DND-41 (cell line): ENCODE results near the gene SH2D7.

Experiments used
- ATAC-seq: fragments of 200-7000 bp; cut with Tn5 transposase; 3 replicates; pipeline ENCODE4 v1.9.1; 2021; ENCODE audit warnings: low read depth; ENCODE audit not compliant: insufficient read depth
- DNase-seq: peaks from one replicate; pipeline ENCODE4 v3.0.0-alpha.2; 2020
- H2AFZ ChIP-seq: 2 replicates; pipeline ENCODE4 v1.6.0; 2012; ENCODE audit warnings: low read depth, low read length
- H3K27ac ChIP-seq: 2 replicates; pipeline ENCODE4 v1.5.1; 2012; ENCODE audit warnings: low read length, inconsistent platforms
- H3K27me3 ChIP-seq: fragments of 200-600 bp; sonication (generic); 2 replicates; pipeline ENCODE4 v1.6.0; 2012; ENCODE audit warnings: low read length, mild to moderate bottlenecking, inconsistent platforms; ENCODE audit not compliant: insufficient read depth, poor library complexity
- H3K36me3 ChIP-seq: 2 replicates; pipeline ENCODE4 v1.5.1; 2012; ENCODE audit warnings: low read length, inconsistent platforms; ENCODE audit not compliant: insufficient read depth
- H3K4me1 ChIP-seq: 2 replicates; pipeline ENCODE4 v1.5.1; 2012; ENCODE audit warnings: mild to moderate bottlenecking, low read length; ENCODE audit not compliant: insufficient read depth
- H3K4me2 ChIP-seq: 2 replicates; pipeline ENCODE4 v1.6.0; 2012; ENCODE audit warnings: mild to moderate bottlenecking, moderate library complexity, low read length, inconsistent platforms; ENCODE audit not compliant: insufficient read depth
- H3K4me3 ChIP-seq, 2 experiments: fragments of 200-600 bp in 1 of 2; shearing (Covaris generic) in 1 of 2; 2 replicates each; pipeline ENCODE4 v1.5.1; 2012 to 2016; ENCODE audit warnings: inconsistent platforms in 2 of 2, low read length in 2 of 2, mild to moderate bottlenecking in 2 of 2, low read depth in 1 of 2, moderate library complexity in 1 of 2
- H3K79me2 ChIP-seq: 2 replicates; pipeline ENCODE4 v1.6.0; 2012; ENCODE audit warnings: low read length, inconsistent platforms; ENCODE audit not compliant: insufficient read depth
- H3K9ac ChIP-seq: 2 replicates; pipeline ENCODE4 v1.6.0; 2012; ENCODE audit warnings: low read depth, mild to moderate bottlenecking, inconsistent platforms, low read length, moderate library complexity
- H3K9me3 ChIP-seq: 2 replicates; pipeline ENCODE4 v1.5.1; 2012; ENCODE audit warnings: low read length, moderate library complexity, mild to moderate bottlenecking, inconsistent platforms; ENCODE audit not compliant: insufficient read depth, severe bottlenecking
- H4K20me1 ChIP-seq: 2 replicates; pipeline ENCODE4 v1.6.0; 2012; ENCODE audit warnings: low read length; ENCODE audit not compliant: insufficient read depth
- EZH2 ChIP-seq: IDR thresholded peaks from 3 replicates; pipeline ENCODE4 v1.6.1; 2012; ENCODE audit warnings: borderline replicate concordance, low read depth, mild to moderate bottlenecking, moderate library complexity, low read length, inconsistent platforms; ENCODE audit not compliant: severe bottlenecking
- TF ChIP-seq, protein P1 (sequence below): IDR thresholded peaks from 2 replicates; pipeline ENCODE4 v1.5.1; 2012; ENCODE audit warnings: borderline replicate concordance, low read length, moderate library complexity, mild to moderate bottlenecking; ENCODE audit not compliant: poor library complexity, severe bottlenecking; ENCODE audit errors: extremely low read depth

SH2D7 gene

DNA sequence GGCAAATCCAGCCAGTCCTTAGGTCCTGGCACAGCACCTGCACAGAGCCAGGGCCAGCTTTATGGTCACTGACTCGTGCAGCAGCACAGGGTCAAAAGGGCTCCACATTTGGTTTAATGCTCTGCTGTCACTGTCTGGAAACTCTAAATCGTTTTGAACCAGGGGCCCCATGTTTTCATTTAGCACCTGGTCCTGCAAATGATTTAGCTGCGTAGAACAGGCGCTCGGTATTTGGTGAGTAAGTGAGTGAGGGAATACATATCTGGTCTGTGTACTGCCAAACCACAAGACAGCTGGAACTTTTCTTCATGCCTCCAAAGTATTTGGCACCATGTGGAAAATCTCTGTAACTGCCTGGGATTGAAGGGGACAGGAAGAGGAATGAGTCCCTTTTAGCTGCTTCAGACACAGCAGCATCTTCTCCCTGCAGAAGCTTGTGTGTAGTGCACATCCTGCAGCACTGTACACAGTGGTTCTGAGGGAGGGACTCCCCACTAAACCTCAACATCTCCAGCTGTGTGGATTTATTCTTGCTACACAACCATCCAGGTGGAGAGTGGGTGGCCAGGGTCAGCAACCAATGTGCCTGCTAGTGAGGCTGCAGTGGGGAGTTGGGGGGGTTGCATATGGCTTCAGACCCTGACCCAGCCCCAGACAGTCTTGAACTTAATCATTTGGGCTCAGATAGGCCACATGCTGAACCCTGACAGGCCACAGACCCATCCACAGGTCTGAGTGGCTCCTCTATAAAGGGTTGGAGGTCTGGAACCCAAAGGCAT is 1.1 kb downstream of the SH2D7 start:
- ATAC-seq, result peak; percentile 75
- Histone ChIP-seq H3K27ac (no peak overlapping the region), H3K27me3 (no peaks in the 10 kb centered on the region), H3K36me3 (no peaks in the 10 kb centered on the region), H3K9me3 (no peaks in the 10 kb centered on the region), H3K79me2 (no peaks in the 10 kb centered on the region), H2AFZ (no peak overlapping the region), H4K20me1 (no peaks in the 10 kb centered on the region), H3K4me3 (no peak overlapping the region), H3K9ac (no peak overlapping the region), H3K4me2 (no peak overlapping the region), H3K4me1 (peaks cover 13% of the 10 kb centered on the region)
- TF ChIP-seq EZH2, result no peak
- TF ChIP-seq, protein P1, sequence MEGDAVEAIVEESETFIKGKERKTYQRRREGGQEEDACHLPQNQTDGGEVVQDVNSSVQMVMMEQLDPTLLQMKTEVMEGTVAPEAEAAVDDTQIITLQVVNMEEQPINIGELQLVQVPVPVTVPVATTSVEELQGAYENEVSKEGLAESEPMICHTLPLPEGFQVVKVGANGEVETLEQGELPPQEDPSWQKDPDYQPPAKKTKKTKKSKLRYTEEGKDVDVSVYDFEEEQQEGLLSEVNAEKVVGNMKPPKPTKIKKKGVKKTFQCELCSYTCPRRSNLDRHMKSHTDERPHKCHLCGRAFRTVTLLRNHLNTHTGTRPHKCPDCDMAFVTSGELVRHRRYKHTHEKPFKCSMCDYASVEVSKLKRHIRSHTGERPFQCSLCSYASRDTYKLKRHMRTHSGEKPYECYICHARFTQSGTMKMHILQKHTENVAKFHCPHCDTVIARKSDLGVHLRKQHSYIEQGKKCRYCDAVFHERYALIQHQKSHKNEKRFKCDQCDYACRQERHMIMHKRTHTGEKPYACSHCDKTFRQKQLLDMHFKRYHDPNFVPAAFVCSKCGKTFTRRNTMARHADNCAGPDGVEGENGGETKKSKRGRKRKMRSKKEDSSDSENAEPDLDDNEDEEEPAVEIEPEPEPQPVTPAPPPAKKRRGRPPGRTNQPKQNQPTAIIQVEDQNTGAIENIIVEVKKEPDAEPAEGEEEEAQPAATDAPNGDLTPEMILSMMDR, result no peak
- peak; percentile 50 for DNase-seq

- no peak for DNase-seq
- H3K79me2 ChIP-seq, result no peaks in the 10 kb centered on the region
- no peak overlapping the region for H3K9ac ChIP-seq
- no peak for TF ChIP-seq EZH2
- H3K4me1 ChIP-seq, result peaks cover 8% of the 10 kb centered on the region
- H3K4me3 ChIP-seq, result no peak overlapping the region
- no peak overlapping the region for H2AFZ ChIP-seq
- H3K9me3 ChIP-seq, result no peaks in the 10 kb centered on the region
- no peak overlapping the region for H3K27ac ChIP-seq
- no peak for ATAC-seq
- H3K36me3 ChIP-seq, result no peaks in the 10 kb centered on the region
- H4K20me1 ChIP-seq, result no peaks in the 10 kb centered on the region
- no peak overlapping the region for H3K4me2 ChIP-seq
- H3K27me3 ChIP-seq, result no peaks in the 10 kb centered on the region
Observed at GRCh38 chr15:78097667-78098066, 5.3 kb downstream of the SH2D7 start.

DNA sequence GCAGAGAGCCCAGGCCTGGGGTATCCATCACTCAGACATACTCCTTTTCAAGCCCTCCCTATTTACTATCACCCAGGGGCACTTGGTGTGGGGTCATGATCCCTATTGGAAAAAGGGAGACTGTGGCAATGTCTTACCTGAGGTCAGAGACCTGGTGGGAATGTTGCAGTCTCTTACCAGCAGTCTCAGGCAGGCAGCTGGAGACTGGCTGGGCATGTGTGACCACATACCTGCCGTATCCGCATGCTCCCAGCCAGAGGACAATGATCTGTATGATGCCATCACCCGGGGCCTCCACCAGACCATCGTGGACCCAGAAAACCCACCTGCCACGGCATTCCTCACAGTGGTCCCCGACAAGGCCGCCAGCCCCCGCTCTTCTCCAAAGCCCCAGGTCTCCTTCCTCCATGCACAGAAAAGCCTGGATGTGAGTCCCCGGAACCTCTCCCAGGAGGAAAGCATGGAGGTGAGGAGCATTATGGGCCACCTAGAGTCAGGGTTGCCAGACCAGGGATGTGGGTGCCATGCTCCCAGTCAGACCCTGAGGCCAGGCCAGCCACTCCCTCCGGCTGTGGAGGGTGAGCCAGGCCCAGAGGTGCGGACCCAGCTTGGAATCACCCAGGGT is 5.9 kb downstream of the SH2D7 start:
- no peaks in the 10 kb centered on the region for H3K79me2 ChIP-seq
- TF ChIP-seq, protein P1, result no peak
- TF ChIP-seq EZH2, result no peak

DNA sequence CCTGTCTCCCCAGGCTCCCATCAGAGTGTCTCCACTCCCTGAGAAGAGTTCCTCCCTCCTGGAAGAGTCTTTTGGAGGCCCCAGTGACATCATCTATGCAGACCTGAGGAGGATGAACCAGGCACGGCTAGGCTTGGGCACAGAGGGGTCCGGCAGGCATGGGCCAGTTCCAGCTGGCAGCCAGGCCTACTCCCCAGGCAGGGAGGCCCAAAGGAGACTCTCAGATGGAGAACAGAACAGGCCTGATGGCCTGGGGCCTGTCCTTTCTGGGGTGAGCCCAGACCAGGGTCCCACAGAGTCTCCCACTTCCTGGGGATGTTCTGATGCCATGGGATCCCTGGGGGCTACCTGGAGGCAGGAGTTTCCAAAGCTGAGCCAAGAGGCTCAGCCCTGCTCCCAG is 8.5 kb downstream of the SH2D7 start:
- no peaks in the 10 kb centered on the region for H3K36me3 ChIP-seq
- H3K4me1 ChIP-seq, result peaks cover 19% of the 10 kb centered on the region
- no peaks in the 10 kb centered on the region for H3K79me2 ChIP-seq
- ATAC-seq (no peak), DNase-seq (no peak)
- H3K9me3 ChIP-seq, result no peaks in the 10 kb centered on the region
- H2AFZ ChIP-seq, result no peak overlapping the region
- H3K9ac ChIP-seq, result no peak overlapping the region
- no peak for TF ChIP-seq EZH2
- TF ChIP-seq, protein P1, result no peak
- H3K4me3 ChIP-seq, result no peak overlapping the region
- H3K4me2 ChIP-seq, result no peak overlapping the region
- H3K27me3 ChIP-seq, result no peaks in the 10 kb centered on the region
- H3K27ac ChIP-seq, result no peak overlapping the region
- no peaks in the 10 kb centered on the region for H4K20me1 ChIP-seq

More for the DNA sequence above, 5.9 kb downstream of the SH2D7 start:
- H3K4me3 ChIP-seq, result no peak overlapping the region
- no peak overlapping the region for H3K9ac ChIP-seq
- H4K20me1 ChIP-seq, result no peaks in the 10 kb centered on the region
- no peaks in the 10 kb centered on the region for H3K27me3 ChIP-seq
- no peaks in the 10 kb centered on the region for H3K9me3 ChIP-seq
- no peak overlapping the region for H2AFZ ChIP-seq
- no peak overlapping the region for H3K27ac ChIP-seq
- DNase-seq (no peak), ATAC-seq (no peak)
- H3K4me1 ChIP-seq, result peaks cover 8% of the 10 kb centered on the region
- no peaks in the 10 kb centered on the region for H3K36me3 ChIP-seq
- no peak overlapping the region for H3K4me2 ChIP-seq
